ENCODE measurements around the gene SLC6A17.

- TF ChIP-seq CTCF (IDR thresholded peaks at IDR 0.05) = no peak
- no peak for TF ChIP-seq POLR2A (IDR thresholded peaks at IDR 0.05)
Measured at GRCh38 chr1:110173466-110174105, 23.3 kb downstream of the SLC6A17 start.

Data from prostate gland (tissue), 2 donors.